HG03280 (cell line): Measurements from ENCODE around the gene ACER3.

ENCODE experiments used
- ATAC-seq: cut with Tn5 transposase; IDR thresholded peaks from one replicate; pipeline ENCODE4 v1.9.1; 2021; ENCODE audit warnings: mild to moderate bottlenecking, moderate library complexity; ENCODE audit not compliant: unreplicated experiment

ACER3 gene

DNA sequence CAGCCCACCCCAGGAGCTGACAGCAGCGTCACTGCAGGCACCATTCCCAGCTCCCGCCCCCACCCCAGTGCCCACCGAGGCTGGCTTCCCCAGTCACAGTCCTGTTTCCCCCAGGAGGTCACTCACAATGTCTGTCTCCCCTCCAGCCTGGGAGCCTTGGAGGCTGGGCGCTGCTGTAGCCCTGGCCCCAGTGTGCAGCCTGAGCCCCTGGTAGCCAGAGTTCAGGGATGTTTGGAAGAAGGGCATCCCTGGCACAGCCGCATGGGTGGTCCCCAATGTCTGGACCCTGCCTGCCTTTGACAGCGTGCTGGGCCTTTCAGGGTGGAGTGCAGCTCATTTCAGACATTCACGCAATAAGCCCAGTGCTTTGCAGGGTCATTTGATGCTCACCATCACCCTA is 210.4 kb downstream of the ACER3 start:
- ATAC-seq = no peak

- ATAC-seq = no peak
Observed at GRCh38 chr11:77071671-77072605, 211.2 kb downstream of the ACER3 start.

DNA sequence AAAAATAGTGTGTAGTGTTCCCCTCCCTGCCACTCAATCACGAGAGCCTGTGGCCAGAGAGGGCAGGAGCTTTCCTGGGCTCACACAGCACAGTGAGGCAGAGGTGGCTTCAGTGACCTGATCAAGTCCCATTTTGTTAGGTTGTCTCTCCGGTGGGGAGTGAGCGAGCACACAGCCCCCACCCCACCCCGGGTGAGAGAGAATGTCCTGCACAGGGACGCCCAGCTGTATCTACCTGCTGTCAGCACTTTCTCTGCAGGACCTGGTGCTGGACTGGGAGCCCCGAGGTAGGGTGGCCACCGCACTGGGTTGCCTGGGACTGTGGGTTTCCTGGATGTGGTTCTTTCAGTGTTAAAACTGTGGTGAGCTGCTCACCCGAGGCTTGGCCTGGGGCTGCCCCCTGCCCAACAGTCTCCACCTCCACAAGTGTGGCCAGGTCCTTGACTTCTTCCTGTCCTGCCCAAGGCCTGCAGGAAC is 212.2 kb downstream of the ACER3 start:
- no peak for ATAC-seq

- ATAC-seq = no peak
Observed at GRCh38 chr11:77073328-77074001, 212.7 kb downstream of the ACER3 start.

- ATAC-seq = no peak
Observed at GRCh38 chr11:77074205-77074604, 213.5 kb downstream of the ACER3 start.

GRCh38 chr11:77074626-77075221 is 214.0 kb downstream of the ACER3 start:
- ATAC-seq = no peak

DNA sequence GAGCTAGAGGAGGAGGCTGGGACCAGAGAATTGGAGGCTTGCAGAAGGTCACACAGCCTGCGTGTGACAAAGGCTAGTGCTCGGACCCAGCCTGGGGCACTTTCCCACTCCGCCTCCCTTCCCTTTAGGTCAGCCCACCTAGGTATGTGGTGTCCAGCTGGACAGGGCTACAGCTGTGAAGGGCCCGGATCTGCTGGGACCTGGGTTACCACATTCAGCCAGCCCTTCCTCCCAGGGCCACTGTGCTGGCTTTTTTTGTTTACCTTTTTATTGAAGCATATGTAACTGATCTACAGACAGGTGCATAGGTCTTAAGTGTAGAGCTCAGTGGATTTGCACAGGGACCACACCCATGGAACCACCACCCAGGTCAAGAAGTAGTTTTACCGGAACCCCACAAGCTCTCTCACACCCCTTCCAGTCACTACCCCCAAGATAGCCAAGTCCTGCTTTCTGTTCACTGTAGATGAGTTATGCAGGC is 214.7 kb downstream of the ACER3 start:
- ATAC-seq = no peak
